ENCODE measurements around the gene MDK.

The MDK gene

DNA sequence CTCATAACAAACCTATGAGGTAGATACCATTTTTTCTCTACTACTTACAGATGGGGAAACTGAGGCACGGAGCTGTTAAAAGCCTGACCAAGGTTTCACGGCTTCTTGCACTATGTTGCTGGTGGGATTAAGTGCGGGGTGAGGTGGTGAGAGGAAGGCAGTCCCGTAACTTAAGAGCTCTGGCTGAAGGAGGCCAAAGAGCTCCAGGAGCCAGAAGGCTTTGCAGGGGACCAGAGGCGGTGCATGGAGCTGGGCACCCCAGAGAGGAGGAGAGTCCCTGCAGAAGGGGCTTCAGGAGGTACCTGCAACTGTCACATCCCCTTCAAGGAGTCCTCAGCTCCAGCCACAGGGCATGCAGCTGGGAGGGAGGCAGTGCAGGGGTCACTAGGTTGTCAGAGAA is 6.0 kb downstream of the MDK start:
- FAIRE-seq = no peak
- TF ChIP-seq POLR2AphosphoS5 (IDR thresholded peaks at IDR 0.05; ENCODE audit: low read depth, low read length) (no peak), POU2F2 (IDR thresholded peaks at IDR 0.05; ENCODE audit: low read depth, low read length) (no peak), POLR2A (IDR thresholded peaks at IDR 0.05; ENCODE audit: low read depth, low read length) (no peak), SPI1 (IDR thresholded peaks at IDR 0.05; ENCODE audit: low read depth, low read length) (no peak), TAF1 (IDR thresholded peaks at IDR 0.05; ENCODE audit: low read depth, low read length) (no peak), PAX5 (IDR thresholded peaks at IDR 0.05; ENCODE audit: insufficient read depth, low read length, severe bottlenecking) (no peak)
- no peak for DNase-seq (ENCODE audit: insufficient read length, low spot score)

- FAIRE-seq (no peak), DNase-seq (ENCODE audit: insufficient read length, low spot score) (no peak)
- TF ChIP-seq SPI1 (IDR thresholded peaks at IDR 0.05; ENCODE audit: low read depth, low read length) = no peak
- no peak for TF ChIP-seq PAX5 (IDR thresholded peaks at IDR 0.05; ENCODE audit: insufficient read depth, low read length, severe bottlenecking)
- TF ChIP-seq POLR2AphosphoS5 (IDR thresholded peaks at IDR 0.05; ENCODE audit: low read depth, low read length) = no peak
- TF ChIP-seq POU2F2 (IDR thresholded peaks at IDR 0.05; ENCODE audit: low read depth, low read length) = no peak
- TF ChIP-seq POLR2A (IDR thresholded peaks at IDR 0.05; ENCODE audit: low read depth, low read length) = no peak
- no peak for TF ChIP-seq TAF1 (IDR thresholded peaks at IDR 0.05; ENCODE audit: low read depth, low read length)
These were observed 6.6 kb downstream of the MDK start for GRCh38 chr11:46387919-46388618.

DNA sequence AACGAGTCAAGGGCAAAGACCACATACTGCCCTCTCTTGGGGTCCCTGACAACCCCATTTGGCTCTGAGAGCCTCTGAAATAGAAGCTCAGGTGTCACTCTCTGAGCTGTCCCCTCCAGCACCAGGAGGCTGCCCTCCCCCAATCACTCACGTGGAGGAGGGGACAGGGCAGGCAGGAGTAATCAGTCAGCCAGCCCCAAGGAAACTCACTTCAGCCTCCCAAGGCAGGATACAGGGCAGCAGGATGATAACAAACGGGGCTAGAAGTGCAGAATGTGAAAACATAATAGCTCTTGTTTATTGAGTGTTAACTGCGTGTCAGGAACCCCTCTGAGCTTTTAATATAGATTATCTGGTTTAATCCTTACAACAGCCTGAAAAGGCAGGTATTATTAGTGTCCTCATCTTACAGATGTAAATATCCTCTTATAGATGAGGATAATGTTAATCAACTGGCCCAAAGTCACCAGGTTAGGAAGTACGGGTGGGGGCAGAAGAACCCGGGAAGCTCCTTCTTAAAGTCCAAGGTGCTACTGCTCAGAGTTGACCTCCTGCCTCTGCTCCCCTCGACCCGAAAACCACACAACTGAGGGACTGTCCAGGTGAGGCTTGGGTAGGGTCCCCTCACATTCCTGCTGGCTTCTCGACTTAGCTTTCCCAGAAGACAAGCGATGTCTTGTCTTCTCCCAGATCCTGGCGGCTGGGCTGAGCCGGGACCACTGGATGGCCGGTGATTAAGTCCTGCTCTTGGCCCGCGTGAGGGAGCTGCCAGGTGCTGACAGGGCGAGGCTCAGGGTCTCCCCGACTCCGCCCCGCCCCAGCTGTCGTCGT is 7.4 kb downstream of the MDK start:
- FAIRE-seq = no peak

GRCh38 chr11:46389450-46390330 is 8.2 kb downstream of the MDK start:
- DNase-seq (ENCODE audit: insufficient read length, low spot score) (peak; percentile 89), FAIRE-seq (peak; percentile 90)
- TF ChIP-seq PAX5 (IDR thresholded peaks at IDR 0.05; ENCODE audit: insufficient read depth, low read length, severe bottlenecking) (no peak), POU2F2 (IDR thresholded peaks at IDR 0.05; ENCODE audit: low read depth, low read length) (no peak), SPI1 (IDR thresholded peaks at IDR 0.05; ENCODE audit: low read depth, low read length) (no peak), POLR2A (IDR thresholded peaks at IDR 0.05; ENCODE audit: low read depth, low read length) (no peak), POLR2AphosphoS5 (IDR thresholded peaks at IDR 0.05; ENCODE audit: low read depth, low read length) (no peak), TAF1 (IDR thresholded peaks at IDR 0.05; ENCODE audit: low read depth, low read length) (no peak)

More for the DNA sequence above, 7.4 kb downstream of the MDK start:
- no peak for DNase-seq (ENCODE audit: insufficient read length, low spot score)
- TF ChIP-seq SPI1 (IDR thresholded peaks at IDR 0.05; ENCODE audit: low read depth, low read length) = no peak
- TF ChIP-seq PAX5 (IDR thresholded peaks at IDR 0.05; ENCODE audit: insufficient read depth, low read length, severe bottlenecking) = no peak
- TF ChIP-seq TAF1 (IDR thresholded peaks at IDR 0.05; ENCODE audit: low read depth, low read length) = no peak
- no peak for TF ChIP-seq POLR2A (IDR thresholded peaks at IDR 0.05; ENCODE audit: low read depth, low read length)
- no peak for TF ChIP-seq POLR2AphosphoS5 (IDR thresholded peaks at IDR 0.05; ENCODE audit: low read depth, low read length)
- TF ChIP-seq POU2F2 (IDR thresholded peaks at IDR 0.05; ENCODE audit: low read depth, low read length) = no peak

DNA sequence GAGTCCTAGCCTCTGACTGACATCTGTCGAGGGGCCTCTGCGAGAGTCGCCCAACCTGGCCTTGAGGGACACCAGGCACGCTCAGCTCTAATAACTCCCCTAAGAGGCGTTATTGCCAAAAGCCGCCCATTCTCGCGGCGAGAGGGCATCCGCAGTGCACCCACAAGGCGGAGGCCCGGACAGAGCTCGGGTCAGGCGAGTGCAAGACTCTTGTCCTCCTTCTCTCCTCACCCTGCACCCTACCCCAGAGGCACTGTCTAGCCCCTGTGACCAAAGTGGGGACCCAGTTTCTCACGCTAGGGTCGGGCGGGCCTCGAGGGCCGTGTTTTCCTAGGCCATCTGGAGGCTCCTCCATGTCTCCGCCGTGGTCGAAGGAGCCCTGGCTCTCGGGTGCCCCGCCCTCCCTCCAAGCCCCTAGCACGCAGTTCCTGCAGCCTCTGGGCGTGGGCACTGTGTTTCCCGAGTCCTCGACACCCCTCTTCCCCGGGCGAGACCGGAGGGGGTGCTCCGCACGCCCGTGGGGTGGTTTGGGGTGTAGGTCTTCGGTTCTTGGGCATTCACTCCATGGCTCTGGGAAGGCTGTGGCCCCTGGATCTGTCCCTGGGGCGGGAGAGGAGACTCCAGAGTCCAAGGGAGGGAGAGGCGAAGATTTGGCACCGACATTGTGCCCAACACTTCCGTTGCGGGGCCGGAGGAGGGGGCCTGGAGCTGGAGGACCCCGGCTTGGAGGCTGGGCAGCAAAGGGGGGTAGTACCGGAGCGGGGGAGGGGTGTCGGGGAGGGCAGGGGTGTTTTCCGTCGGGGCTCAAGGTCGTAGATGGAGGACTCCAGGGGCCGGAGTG is 9.1 kb downstream of the MDK start:
- no peak for FAIRE-seq
- DNase-seq (ENCODE audit: insufficient read length, low spot score) = no peak
- TF ChIP-seq SPI1 (IDR thresholded peaks at IDR 0.05; ENCODE audit: low read depth, low read length) (no peak), TAF1 (IDR thresholded peaks at IDR 0.05; ENCODE audit: low read depth, low read length) (no peak), PAX5 (IDR thresholded peaks at IDR 0.05; ENCODE audit: insufficient read depth, low read length, severe bottlenecking) (no peak), POU2F2 (IDR thresholded peaks at IDR 0.05; ENCODE audit: low read depth, low read length) (no peak), POLR2AphosphoS5 (IDR thresholded peaks at IDR 0.05; ENCODE audit: low read depth, low read length) (no peak), POLR2A (IDR thresholded peaks at IDR 0.05; ENCODE audit: low read depth, low read length) (no peak)

DNA sequence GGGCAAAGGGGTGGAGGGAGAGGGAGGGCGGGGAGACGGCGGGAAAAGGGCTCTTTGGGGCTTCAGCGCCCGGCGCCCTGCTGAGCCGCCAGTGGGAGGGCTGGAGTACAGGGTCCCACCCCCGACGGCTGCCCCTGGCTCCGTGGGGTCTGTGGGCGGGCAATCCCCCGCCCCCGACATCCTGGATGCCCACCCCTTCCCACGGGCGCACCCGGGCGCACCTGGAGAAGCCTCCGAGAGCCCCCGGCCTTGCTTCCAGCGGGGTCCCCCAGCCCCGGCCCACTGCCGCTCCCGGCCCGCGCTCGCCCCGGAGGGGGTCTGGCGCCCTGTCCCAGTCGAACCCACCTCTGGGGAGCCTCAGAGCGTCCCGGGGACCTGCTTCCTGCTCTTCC is 9.7 kb downstream of the MDK start:
- no peak for TF ChIP-seq PAX5 (IDR thresholded peaks at IDR 0.05; ENCODE audit: insufficient read depth, low read length, severe bottlenecking)
- FAIRE-seq = no peak
- DNase-seq (ENCODE audit: insufficient read length, low spot score) = no peak

GRCh38 chr11:46391578-46392420 is 10.3 kb downstream of the MDK start, which contains the start of gene CHRM4:
TSS of gene CHRM4 (minus strand) at chr11:46391776. CDS start at chr11:46386557, 5,219 bp downstream.
- DNase-seq (ENCODE audit: insufficient read length, low spot score) = no peak
- no peak for FAIRE-seq
- TF ChIP-seq POLR2A (IDR thresholded peaks at IDR 0.05; ENCODE audit: low read depth, low read length) (no peak), POU2F2 (IDR thresholded peaks at IDR 0.05; ENCODE audit: low read depth, low read length) (no peak)
